NCI-H345 (cell line): Measurements from ENCODE around the gene SH3BP1.

ENCODE experiments used
- DNase-seq: peaks from one replicate; lab custom pipeline; 2025; lab: John Stamatoyannopoulos, UW

SH3BP1 gene

DNA sequence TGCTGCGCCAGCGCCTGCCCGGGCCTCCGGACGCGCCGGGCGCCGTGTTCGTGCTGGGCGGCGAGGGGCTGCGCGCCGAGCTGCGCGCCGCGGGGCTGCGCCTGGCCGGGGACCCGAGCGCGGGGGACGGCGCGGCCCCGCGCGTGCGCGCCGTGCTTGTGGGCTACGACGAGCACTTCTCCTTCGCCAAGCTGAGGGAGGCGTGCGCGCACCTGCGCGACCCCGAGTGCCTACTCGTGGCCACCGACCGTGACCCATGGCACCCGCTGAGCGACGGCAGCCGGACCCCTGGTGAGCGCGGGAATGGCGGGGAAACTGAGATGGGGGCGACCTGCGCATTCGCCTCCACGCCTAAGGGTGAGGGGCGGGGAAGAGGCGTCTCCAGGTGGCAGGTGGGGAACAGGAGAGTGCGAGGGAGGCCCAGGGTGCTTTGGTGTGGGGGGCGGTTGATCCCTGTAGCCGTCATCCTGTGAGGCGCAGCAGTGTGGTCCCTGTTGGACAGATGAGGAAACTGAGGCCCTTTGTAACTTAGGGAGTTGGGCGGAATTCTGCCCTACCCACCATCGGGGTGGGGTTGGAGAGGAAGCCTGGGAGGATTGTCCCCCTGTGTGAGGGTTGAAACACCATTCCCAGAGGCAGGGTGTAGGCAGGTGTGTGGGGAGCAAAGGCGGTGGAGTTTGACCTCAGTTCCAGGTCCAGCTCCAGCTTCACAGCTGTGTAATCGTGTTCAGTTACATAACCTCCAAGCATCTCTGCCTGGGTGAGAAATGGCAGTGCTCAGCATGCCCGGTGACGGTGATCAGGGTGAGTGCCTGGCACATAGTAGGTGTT lies 19.8 kb downstream of the SH3BP1 start:
- peak; percentile 18 for DNase-seq

DNA sequence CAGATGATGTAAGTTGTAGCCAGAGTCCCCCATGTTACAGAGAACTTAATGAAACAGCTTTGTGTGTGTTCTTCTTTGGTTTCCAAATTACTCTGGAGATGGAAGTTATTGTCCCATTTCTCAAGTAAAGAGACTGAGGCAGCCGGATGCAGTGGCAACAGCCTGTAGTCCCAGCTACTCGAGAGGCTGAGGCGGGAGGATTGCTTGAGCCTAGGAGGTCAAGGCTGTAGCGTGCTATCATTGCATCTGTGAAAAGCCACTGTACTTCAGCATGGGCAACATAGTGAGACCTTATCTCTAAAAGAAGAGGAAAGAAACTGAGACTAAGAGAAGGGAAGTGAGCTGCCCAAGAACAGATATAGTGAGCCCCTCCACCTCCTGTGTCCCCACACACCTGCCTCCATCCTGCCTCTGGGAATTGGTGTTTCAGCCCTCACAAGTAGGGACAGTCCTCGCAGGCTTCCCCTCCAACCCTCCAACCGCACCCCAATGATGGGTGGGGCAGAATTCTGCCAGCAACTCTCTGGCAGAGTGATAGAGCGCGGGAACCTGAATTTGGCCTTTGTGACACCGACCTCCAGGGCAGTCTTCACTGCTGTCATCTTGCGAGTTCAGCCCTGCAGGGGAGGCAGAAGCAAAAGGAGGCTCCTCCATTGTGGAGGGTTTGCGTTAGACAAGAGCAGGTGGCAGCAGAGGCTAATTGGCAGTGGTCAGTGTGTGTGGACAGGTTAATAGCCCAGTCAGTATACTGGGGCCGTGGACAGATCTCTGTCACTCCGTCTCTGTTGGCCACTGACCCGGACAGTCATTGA lies 20.6 kb downstream of the SH3BP1 start:
- no peak for DNase-seq

DNA sequence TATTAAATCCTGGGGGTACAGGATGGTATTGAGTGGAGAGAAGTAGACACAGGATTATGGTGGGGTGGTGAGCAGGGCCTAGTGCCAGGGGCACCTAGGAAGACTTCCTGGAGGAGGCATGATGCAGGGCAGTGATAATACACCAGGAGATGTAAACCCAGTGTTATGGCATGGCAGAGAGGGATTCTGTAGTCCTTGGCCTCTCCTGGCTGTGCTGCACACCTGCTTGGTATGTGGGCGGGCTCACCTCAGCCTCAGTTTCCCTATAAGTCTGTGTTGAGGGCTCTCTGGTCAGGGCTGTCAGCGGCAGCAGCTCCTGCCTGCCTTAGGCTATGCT lies 21.2 kb downstream of the SH3BP1 start:
- no peak for DNase-seq

DNA sequence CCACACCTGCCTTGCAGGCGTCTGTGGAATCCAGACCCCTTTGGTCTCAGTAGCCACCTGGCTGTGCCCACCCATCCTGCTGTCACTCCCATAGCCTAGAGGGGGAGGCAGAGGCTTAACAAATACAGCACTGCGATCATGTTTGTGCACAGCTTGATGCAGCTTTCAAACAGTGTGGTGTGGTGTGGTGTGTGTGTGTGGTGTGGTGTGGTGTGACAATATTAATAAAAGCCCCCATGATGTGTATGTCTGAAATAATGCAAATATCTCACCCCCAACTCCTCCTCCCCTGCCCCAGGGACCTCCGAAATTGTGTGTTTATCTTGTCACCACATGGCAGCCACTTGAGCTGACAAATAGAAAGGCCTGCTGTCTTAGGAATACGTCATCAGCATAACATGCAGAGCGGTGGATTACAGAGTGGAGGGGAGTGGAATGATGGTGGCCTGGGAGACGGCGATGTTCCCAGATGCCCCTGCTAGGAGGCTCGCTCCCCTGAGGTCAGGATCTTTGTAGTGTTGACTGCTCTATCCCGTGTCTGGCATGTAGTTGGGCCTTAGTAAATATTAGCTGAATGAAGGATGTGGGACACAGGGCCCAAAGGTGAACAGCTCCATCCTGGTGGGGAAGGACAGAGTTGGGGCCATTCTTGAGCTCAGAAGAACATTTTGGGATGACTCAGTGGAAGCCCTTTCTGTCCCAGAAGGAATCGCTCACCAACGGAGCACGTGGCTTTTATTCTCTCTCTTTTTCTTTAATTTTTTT lies 21.9 kb downstream of the SH3BP1 start:
- peak; percentile 63 for DNase-seq

DNA sequence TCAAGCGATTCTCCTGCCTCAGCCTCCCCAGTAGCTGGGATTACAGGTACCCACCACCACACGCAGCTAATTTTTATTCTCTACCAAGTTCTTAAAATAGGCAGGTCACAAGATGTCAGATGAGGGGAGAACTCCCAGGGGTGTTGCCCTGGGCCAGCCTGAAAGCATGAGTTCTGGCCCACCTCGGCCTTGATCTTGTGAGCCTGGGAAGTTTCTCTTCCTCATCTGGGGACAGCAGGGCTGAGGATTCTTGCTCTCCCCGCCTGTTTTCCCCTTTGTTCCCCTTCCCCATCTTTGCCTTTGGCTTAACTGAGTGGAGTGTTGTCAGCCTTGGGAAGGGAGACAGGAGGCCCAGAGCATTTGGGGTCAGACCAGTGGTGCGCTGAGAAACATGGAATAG lies 22.6 kb downstream of the SH3BP1 start:
- no peak for DNase-seq

DNA sequence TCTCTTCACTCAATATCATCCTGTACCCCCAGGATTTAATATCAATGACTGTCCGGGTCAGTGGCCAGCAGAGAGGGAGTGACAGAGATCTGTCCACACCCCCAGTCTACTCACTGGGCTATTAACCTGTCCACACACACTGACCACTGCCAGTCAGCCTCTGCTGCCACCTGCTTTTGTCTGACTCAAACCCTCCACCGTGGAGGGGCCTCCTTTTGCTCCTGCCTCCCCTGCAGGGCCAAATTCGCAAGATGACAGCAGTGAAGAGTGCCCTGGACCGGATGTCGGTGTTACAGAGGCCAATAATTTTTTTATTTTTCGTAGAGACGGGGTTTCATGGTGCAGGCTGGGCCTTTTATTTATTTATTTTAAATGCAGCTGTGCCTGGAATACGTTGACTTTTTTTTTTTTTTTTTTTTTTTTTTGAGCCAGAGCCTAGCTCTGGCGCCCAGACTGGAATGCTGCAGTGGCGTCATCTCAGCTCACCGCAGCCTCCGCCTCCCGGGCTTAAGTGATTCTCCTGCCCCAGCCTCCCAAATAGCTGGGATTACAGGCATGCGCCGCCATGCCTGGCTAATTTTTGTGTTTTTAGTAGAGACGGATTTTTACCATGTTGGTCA lies 24.2 kb downstream of the SH3BP1 start:
- DNase-seq: no peak

DNA sequence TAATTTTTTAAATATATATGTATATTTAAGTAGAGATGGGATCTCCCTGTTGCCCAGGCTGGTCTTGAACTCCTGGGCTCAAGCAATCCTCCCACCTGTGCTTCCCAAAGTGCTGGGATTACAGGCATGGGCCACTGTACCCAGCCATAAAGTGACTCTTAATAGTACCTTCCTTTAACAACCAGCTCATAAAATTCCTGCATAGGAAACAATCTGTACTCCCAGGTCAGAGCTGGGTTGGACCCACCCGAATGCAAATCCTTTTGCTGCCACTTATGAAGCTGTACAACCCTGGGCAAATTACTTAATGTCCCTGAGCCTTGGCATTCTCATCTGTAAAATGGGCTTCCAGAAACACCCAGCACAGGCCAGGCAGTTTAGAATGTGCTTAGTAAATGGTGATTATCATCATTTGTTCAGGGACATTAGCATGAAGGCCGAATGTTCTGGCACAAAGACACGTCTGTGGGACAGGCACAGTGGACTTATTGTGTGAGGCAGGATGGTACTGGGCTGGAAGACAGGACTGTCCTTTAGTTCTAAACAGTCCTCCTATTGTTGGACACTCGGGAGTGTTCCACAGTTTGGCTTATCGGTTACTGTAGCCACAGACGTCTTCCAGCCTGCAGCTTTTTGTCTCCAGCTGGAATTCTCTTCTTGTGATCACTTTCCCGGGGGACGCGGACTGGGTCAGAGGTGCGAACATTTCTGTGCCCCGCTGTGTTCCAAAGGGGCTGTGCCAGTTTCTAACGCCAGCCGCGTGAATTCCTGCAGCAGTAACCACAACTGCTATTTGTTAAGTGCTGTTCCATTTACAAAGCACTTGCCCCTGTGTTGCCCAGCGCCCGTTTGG lies 25.0 kb downstream of the SH3BP1 start:
- DNase-seq: no peak

DNA sequence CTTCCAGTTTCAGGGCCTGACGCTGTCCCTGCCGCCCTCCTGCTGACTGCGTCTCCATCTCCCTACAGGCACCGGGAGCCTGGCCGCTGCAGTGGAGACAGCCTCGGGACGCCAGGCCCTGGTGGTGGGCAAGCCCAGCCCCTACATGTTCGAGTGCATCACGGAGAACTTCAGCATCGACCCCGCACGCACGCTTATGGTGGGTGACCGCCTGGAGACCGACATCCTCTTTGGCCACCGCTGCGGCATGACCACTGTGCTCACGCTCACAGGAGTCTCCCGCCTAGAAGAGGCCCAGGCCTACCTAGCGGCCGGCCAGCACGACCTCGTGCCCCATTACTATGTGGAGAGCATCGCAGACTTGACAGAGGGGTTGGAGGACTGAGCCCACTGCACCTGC lies 26.0 kb downstream of the SH3BP1 start:
- DNase-seq: no peak

DNA sequence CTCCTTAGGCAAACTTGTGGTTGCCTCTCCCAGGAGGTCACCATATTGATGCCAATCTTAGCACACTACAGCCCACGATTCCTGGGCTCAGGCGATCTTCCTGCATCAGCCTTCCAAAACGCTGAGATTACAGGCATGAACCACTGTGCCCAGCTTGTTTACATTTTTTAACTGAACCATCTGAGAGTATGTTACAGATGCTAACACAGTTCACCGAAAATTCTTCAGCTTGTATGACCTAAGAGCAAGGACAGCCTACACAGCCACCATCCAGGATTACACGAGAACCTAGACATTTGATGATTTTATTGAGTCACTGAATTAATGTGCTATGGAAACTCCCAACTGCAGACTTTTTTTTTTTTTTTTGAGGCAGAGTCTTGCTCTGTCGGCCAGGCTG lies 30.1 kb downstream of the SH3BP1 start:
- no peak for DNase-seq

DNA sequence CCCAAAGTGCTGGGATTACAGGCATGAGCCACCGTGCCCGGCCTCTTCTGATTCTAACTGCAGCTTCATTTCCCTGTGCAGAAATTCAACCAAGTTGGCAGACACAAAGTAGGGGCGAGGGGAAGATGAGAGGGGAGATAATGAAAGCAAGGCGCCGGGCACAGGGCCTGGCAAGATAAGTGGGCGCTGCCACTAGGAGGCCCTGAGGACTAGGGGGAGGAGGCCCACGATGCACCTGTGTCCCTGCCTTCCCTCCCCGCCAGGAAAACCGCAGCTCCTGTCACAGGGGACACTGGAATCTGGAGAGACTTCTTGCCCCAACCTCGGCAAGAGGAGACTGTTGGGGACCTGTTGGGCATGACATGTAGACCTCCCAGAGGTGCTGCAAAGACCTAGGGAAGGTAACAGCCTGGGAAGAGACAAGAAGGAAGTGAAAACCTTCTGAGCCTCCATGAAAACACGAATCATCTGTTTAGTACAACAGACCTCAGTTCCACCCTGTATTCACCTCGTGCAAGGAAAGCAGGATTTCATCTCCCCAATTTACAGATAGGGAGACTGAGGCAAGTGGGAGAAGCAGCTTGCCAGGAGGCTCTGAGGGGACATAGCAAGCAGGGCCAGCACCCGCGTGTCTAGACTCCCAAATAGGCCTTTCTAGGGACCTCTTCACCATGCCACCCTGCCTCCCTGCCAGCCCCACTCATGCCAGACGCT lies 32.9 kb downstream of the SH3BP1 start:
- no peak for DNase-seq

DNA sequence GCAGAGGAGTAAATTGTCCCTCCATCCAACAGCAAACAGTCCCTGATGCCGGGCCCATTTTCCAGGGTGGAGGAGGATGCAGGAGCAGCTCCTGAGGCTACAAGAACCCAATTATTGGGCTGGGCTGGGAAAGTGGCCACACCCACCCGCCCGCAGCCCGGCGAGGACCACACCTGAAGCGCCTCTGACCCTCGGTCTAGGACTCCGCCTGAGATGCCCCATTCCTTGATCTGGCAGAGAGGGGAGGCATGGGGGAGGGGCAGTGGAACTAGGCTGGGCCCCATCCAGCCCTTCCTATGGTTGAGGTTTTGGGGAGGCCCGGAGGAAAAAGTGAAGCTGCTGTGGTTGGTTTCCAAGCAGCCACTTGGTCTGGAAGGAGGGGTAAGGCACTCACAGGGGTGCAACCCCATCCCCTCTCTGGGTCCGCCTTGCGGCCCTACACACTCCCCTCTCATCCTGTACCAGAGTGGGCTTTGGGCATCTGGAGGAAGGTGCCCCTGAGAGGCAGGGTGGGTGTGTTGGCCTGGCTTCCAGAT lies 33.5 kb downstream of the SH3BP1 start:
- no peak for DNase-seq

DNA sequence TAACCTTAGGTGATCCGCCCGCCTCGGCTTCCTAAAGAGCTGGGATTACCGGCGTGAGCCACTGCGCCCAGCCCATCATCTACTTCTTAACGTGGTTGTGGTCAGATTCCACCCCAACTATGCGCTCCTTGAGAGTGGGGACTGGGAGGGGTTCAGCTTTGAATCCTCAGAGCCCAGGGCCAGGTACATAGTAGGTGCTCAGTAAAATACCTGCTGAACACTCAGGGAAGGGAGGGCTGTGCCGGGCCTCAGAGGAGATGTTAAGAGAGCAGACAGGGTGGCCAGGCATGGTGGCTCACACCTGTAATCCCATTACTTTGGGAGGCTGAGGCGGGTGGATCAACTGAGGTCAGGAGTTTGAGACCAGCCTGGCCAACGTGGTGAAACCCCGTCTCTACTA lies 34.8 kb downstream of the SH3BP1 start:
- no peak for DNase-seq

DNA sequence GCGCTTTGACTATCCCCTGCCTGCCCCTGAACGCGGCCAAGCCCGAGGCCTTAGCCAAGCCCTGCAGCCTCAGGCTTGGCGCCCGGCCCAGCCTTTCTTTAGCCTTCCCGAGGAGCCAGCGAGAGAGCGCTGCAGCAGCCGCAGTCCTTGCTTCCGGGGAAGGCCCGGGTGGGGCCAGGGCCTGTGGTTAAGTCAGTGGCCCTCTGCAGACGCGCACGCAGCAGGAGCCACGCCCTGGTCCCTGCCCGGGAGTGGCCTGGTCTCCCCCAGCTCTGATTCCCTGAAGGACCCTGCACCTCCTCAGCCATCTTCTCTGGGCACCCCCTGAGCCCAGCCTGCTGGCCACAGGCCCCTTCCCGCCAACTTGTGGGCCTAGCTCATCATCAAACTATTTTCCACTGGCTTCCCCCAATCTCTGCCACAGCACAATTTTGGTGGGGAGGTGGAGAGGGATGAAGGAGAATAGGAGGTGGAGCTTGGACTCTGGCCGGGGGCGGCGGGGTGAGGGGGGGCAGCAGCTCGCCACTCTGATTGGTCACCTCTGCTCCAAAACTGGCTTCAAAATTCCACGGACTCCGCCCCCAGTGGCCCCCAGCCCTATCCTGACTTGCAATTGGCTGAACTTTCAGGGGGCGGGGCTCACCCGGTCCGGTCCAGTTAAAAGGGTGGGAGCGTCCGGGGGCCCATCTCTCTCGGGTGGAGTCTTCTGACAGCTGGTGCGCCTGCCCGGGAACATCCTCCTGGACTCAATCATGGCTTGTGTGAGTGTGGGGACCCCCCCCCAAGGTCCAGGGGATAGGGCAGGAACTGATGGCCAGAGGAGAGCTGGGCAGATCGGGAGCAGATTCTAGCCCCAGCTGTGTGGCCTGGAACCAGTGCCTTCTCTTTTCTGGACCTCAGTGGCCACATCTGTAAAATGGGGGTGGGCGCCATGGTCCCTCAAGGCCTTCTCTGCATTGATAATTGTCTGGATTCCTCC lies 35.8 kb downstream of the SH3BP1 start, which contains the start of gene LGALS1:
LGALS1 (plus strand) TSS at position 686 of the 979 bp plus-strand sequence; CDS start at position 753, 67 bp downstream.
- peak; percentile 65 for DNase-seq

DNA sequence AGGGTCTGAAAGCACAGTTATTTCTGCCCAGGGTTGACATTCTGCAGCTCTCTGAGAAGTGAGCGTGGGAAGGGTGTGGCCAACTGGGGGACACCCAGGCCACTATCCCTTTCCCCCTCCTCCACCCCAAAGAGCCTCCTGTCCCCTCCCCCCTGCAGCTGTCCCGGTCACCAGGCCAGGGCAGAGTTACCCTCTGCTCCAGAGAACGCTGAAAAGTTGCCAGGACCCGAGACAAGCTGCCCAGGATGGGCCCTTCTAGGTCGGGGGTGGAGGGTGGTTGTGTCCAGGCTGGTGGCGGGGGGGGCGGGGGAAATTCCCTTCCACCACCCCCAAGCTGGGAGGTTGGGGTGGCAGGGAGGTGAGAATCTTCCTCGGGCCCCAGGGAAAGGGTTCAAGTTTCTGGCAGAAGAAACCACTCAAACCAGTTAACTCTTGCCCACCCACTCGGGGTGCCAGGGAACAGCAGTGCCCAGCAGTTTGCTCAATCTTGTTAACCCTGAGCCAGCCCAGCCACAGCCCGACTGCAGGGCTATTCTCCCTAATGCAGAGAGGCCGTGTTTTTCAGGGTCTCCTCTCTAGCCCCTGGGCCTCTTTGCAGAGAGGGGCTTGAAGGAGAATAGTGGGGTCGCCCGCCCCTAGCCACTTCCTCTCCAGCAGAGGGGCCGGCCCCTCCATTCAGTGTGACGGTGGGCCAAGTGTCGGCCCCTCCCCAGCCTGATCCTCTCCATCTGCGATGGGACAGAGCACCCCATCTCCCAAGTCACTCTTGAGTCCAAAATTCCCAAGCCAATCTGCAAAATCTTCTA lies 36.7 kb downstream of the SH3BP1 start:
- no peak for DNase-seq

DNA sequence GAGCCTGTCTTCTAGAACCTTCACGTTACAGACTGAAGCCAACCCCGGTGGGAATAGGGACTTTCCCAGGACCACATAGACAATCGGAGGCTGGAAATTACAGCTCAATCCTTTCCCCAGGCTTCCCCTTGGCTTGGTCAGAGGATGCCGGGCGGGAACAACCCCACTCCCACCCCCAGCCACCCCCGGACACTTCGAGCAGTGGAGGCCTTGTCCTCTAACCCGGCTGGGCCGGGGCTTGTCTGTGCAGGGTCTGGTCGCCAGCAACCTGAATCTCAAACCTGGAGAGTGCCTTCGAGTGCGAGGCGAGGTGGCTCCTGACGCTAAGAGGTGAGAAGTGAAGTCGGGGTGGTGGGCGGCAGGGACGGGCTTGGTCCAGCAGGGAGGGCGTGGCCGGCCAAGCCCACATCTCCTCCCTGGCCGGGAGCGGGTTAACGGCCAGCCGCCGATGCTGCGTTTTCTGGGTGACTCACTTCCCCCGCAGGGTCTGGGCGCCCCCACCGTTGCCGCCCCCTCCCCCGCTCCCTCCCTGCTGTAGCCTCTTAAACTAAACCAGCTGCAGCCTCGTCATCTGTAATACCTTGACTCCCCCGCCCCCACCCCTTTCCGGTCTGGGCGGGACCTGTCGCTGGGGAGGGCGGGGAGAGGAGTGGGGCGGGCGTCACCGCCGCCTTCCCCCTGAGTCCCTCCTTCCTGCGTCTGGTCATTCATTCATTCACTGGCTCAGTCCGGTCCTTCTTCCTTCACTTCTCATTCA lies 37.4 kb downstream of the SH3BP1 start:
- DNase-seq: peak; percentile 79

DNA sequence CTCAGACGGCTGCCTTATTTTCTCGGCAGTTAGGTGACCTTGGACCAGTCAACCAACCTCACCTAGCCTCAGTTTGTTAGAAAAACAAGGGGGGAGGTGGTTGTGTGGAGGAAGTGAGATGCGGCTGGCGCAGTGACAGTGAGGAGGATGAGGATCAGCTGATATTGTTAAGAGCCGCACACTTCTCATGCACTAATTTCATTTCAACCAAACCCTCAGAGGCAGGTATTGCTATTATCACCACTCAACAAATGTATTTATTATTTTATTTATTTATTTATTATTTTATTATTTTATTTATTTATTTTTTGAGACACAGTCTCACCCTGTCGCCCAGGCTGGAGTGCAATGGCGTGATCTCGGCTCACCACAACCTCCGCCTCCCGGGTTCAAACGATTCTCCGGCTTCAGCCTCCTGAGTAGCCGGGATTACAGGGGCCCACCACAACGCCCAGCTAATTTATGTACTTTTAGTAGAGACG lies 38.1 kb downstream of the SH3BP1 start:
- DNase-seq: no peak

DNA sequence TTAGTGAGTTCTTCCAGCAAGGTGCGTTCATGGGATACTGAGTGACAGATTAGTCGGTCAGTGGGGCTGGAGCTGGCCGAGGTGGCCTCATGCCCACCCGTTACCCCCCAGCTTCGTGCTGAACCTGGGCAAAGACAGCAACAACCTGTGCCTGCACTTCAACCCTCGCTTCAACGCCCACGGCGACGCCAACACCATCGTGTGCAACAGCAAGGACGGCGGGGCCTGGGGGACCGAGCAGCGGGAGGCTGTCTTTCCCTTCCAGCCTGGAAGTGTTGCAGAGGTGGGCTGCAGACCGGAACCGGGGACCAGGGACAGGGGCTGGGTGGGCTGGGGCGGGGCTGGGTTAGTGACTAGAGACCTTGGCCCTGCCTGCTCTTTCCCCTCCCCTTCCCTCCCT lies 38.9 kb downstream of the SH3BP1 start:
- DNase-seq: no peak
